HG03108 (cell line): ENCODE data around the gene KRTAP19-4.
"Not testable (repeated sequence)": the region's sequence is repeated elsewhere in the genome, so short reads cannot be mapped to it uniquely, and the experiment has no call there.

Experiments
- ATAC-seq: cut with Tn5 transposase; IDR thresholded peaks from one replicate; pipeline ENCODE4 v1.9.1; 2021; ENCODE audit warnings: moderate library complexity; ENCODE audit not compliant: unreplicated experiment

The KRTAP19-4 gene, protein sequence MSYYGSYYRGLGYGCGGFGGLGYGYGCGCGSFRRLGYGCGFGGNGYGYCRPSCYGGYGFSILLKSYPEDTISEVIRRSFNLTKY

DNA sequence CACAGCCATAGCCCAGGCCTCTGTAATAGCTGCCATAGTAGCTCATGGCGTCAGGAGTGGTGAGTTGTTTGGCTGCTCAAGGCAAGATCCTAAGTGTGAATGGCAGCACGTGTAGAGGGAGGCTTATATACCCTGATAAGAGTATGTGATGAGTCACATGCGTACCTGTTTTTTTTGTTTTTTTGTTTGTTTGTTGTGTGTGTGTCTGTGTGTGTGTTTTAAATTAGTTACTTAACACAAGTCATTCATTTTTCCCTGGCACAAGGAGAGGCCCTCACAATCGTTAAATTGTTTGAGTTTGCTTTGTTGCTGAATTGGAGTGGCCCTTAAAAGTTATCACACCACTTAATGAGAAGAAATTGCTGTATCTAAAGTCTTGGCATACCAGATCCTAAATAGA lies at the start of gene KRTAP19-4:
Gene KRTAP19-4 (minus strand): TSS at position 101 of the 400 bp plus-strand sequence. CDS start 55 bp downstream, at position 46.
- no peak for ATAC-seq

- ATAC-seq = no peak
These were observed 44.8 kb upstream of the KRTAP19-4 start, which contains the start of gene KRTAP19-6 for GRCh38 chr21:30541764-30542163. Gene KRTAP19-6, minus strand, starts transcription at chr21:30541864. Its CDS starts 31 bp downstream, at chr21:30541833.

- no peak for ATAC-seq
These were observed 21.9 kb upstream of the KRTAP19-4 start for GRCh38 chr21:30518876-30519275.

DNA sequence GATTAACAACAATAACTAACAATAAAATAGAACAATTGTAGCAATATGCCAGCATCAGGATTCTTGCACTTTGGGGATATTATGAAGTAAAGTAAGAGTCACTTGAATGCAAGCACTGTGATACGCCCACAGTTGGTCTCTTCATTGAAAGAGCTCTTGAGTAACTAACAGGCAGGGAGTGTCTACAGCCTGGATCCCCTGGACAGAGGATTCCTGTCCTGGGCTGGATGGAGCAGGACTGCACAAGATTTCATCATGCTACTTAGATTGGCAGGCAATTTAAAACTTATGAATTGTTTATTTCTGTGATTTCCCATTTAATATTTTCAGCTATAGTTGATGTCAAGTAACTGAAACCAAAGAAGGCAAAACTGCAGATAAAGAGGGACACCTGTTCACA lies 18.7 kb upstream of the KRTAP19-4 start:
- ATAC-seq = no peak

DNA sequence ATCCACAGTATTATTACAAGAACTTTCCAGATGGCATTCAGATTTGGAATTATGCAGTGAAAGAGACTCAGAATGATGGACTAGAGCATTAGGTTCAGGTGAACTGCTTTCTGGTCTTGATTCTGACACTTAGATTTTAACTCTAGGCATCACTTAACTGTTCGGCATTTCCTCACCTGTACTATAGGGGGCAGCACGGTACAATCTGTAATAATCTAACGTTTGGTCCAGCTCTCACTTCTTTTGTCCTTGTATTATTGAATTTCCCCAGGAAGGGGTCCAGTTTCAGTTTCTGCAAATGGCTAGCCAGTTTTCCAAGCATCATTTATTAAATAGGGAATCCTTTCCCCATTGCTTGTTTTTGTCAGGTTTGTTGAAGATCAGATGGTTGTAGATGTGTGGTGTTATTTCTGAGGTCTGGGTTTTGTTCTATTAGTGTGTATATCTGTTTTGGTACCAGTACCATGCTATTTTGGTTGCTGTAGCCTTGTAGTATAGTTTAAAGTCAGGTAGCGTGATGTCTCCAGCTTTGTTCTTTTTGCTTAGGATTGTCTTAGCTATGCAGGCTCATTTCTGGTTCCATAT lies 8.7 kb upstream of the KRTAP19-4 start:
- not testable (repeated sequence) for ATAC-seq

DNA sequence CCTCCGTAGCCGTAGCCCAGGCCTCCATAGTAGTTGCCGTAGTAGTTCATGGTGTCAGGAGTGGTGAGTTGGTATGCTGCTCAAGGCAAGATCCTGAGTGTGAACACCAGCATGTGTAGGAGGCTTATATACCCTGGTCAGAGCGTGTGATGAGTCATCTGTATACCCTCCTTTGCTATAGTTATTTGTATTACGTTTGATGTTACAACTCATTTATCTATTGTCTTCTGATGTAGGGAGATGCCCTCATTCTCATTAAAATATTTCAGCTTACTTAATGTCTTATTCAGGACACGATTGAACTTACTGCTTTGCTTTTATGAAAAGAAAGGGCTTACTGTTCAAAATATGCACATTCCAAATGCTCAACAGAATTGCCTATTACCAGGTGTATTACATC lies 5.1 kb upstream of the KRTAP19-4 start, which contains the start of gene KRTAP19-5:
Gene KRTAP19-5 (minus strand): TSS at position 101 of the 400 bp plus-strand sequence. CDS start 51 bp downstream, at position 50.
- no peak for ATAC-seq

GRCh38 chr21:30491963-30492428 lies 5.0 kb downstream of the KRTAP19-4 start, which contains the start of gene KRTAP19-3:
Gene KRTAP19-3, minus strand, starts transcription at chr21:30492013. Its CDS starts 56 bp downstream, at chr21:30491957.
- ATAC-seq = no peak

DNA sequence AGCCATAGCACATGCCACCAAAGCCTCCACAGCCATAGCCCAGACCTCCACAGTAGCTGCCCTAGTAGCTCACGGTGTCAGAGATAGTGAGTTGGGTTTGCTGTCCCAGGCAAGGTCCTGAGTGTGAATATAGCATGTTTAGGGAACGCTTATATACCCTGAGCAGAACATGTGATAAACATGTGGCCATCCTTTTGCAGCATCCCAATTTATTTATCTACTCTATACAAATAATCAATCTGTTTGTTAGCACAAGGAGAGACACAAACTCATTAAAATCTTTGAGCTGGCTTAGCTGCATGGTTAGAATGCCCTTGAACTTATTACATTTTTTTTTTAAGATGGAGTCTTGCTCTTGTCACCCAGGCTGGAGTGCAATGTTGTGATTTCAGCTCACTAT lies 9.6 kb downstream of the KRTAP19-4 start, which contains the start of gene KRTAP19-2:
Gene KRTAP19-2 (minus strand): TSS at position 101 of the 400 bp plus-strand sequence. CDS start 88 bp downstream, at position 13.
- no peak for ATAC-seq

DNA sequence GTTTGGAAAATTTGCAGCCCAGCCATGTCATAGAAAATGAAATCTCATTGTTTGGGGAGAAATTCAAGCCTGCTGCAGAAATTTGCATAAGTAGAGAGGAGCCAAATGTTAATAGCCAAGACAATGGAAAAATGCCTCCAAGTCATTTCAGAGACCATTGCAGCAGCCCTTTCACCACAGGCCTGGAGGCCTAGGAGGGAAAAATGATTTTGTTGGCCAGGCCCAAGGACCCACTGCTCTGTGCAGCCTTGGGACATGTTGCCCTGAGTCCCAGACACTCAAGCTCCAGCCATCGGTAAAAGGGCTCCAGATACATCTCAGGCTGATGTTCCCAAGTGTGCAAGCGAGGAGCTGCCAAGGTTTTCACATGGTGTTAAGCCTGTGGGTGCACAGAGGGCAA lies 10.8 kb downstream of the KRTAP19-4 start:
- no peak for ATAC-seq

GRCh38 chr21:30482130-30482529 lies 14.8 kb downstream of the KRTAP19-4 start:
- ATAC-seq = no peak

- ATAC-seq = no peak
These were observed 16.8 kb downstream of the KRTAP19-4 start, which contains the start of gene KRTAP19-1 for GRCh38 chr21:30480145-30480544. Gene KRTAP19-1, minus strand, starts transcription at chr21:30480367. Its CDS starts 50 bp downstream, at chr21:30480317.

DNA sequence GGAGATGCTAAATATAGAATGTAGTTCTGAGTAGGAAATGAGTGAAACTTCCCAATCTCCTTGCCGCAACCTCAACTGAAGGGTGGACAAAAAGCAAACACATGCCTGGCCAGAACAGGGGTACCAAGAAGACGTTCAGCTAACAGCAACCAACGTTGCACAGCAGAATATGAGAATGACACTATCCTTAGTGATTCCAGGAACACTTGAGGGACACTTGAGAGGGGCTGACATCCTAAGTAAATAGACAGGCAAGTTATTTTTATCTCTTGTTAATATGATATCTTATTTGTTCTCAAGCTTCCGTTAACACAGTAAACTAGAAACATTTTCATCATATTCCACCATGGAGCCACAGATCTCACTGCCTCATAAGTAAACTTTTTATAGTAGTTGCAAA lies 17.7 kb downstream of the KRTAP19-4 start:
- ATAC-seq = no peak

GRCh38 chr21:30478004-30478403 lies 19.0 kb downstream of the KRTAP19-4 start:
- ATAC-seq = no peak

GRCh38 chr21:30468900-30469714 lies 27.9 kb downstream of the KRTAP19-4 start:
- no peak for ATAC-seq

DNA sequence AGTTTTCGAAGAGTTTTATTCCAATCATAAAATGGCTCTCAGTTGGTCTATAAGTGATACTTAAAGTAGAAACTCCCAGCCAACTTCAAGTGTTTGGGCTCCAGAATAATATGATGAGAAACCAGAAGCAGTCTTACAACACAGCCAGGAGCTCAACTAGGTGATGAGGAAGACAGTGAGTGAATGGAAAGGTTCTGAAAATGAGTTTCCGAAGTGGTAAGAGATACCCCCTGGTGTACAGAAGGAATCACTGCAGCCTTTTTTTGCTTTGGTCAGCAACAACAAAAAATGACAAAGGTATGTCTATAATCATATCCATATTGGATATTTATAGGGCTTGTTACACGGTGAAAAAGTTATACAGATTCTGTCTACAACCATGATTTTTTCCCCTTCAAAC lies 33.3 kb downstream of the KRTAP19-4 start:
- ATAC-seq = no peak

DNA sequence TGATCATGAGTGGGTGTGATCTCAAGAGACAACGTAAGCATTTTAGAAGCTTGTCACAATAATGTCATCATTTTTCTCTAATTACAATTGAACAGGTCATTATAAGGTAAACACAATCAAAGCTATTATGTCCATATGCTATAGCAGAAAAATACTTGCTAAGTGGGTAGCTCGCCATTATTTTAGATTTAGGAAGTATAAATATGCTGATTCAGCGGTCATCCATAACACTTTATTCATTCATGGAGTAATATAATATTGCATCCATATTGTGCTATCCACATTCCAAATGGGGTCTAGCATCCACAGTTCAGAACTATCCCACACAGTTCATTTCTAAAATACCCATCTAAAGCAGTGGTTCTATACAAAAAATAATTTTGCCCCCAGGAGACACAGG lies 48.5 kb downstream of the KRTAP19-4 start:
- ATAC-seq = no peak

GRCh38 chr21:30447056-30447455 lies 49.9 kb downstream of the KRTAP19-4 start:
- ATAC-seq = no peak
